H1 (cell line): ENCODE data around the gene TXNRD3. TPM values are rescaled to one million over a fixed set of nuclear protein-coding genes. Genes with fewer than 3 reads are reported as not detected.

Experiments
- CTCF ChIA-PET: fragments of 300-600 bp; sonication (Branson Sonifier 250); formaldehyde crosslinking; loops from one replicate; lab custom pipeline; 2021; ENCODE audit not compliant: partially characterized antibody; lab: Charles Lee
- POLR2A ChIA-PET: fragments of 300-600 bp; sonication (Branson Sonifier 250); formaldehyde crosslinking; loops from one replicate; lab custom pipeline; 2021; ENCODE audit warnings: inconsistent platforms; ENCODE audit not compliant: partially characterized antibody; lab: Charles Lee
- DNase-seq, 2 experiments: peaks; one replicate each; pipeline versions ENCODE4 v3.0.0 to v3.0.0-alpha.2; 2010 to 2022; ENCODE audit warnings: low spot score in 2 of 2, low read depth in 1 of 2, mixed read lengths in 1 of 2
- FAIRE-seq: peaks from 2 replicates; lab custom pipeline; 2011; peaks lifted over from hg19 to GRCh38; lab: Jason Lieb, UNC
- H2AFZ ChIP-seq: 2 replicates; pipeline ENCODE4 v1.8.1; 2012; ENCODE audit warnings: low read length, inconsistent platforms
- H2AK5ac ChIP-seq: 2 replicates; pipeline ENCODE4 v1.6.1; 2013; ENCODE audit warnings: low read depth, low read length
- H2BK120ac ChIP-seq: replicated peaks from 2 replicates; pipeline ENCODE3; 2013; ENCODE audit warnings: low read depth, low read length, inconsistent platforms
- H2BK12ac ChIP-seq: 2 replicates; pipeline ENCODE4 v1.6.1; 2013; ENCODE audit warnings: low read depth, low read length
- H2BK15ac ChIP-seq: 2 replicates; pipeline ENCODE4 v1.6.1; 2013; ENCODE audit warnings: low read length
- H2BK20ac ChIP-seq: 2 replicates; pipeline ENCODE4 v1.6.1; 2013; ENCODE audit warnings: low read length
- H2BK5ac ChIP-seq: 2 replicates; pipeline ENCODE4 v1.6.1; 2013; ENCODE audit warnings: low read depth, low read length
- H3K14ac ChIP-seq: 2 replicates; pipeline ENCODE4 v1.6.1; 2013; ENCODE audit warnings: inconsistent platforms; ENCODE audit not compliant: insufficient read length
- H3K18ac ChIP-seq: 2 replicates; pipeline ENCODE4 v1.6.1; 2013; ENCODE audit warnings: low read length; ENCODE audit errors: extremely low read depth
- H3K23ac ChIP-seq: 2 replicates; pipeline ENCODE4 v1.6.1; 2013; ENCODE audit warnings: inconsistent platforms; ENCODE audit not compliant: insufficient read length
- H3K23me2 ChIP-seq: 2 replicates; pipeline ENCODE4 v1.6.1; 2013; ENCODE audit warnings: low read depth, low read length
- H3K27ac ChIP-seq: 2 replicates; pipeline ENCODE4 v1.6.1; 2011; ENCODE audit warnings: low read depth, low read length, inconsistent platforms
- H3K27me3 ChIP-seq, 4 experiments: replicated peaks in 1 of 4; 1 replicate in 1 of 4; 2 replicates in 3 of 4; pipeline versions ENCODE4 v1.6.1 to v1.8.1; 2011 to 2013; ENCODE audit warnings: low read length in 3 of 4, mild to moderate bottlenecking in 3 of 4, inconsistent platforms in 2 of 4, mixed read lengths in 2 of 4, moderate library complexity in 1 of 4; ENCODE audit not compliant: control insufficient read depth in 3 of 4, insufficient read depth in 3 of 4; ENCODE audit errors: extremely low read depth in 1 of 4
- H3K36me3 ChIP-seq, 4 experiments: 2 replicates each; pipeline versions ENCODE4 v1.6.1 to v1.8.1; 2011 to 2013; ENCODE audit warnings: mild to moderate bottlenecking in 4 of 4, low read length in 3 of 4, moderate library complexity in 2 of 4, control low read depth in 1 of 4, inconsistent platforms in 1 of 4; ENCODE audit not compliant: insufficient read depth in 4 of 4, control insufficient read depth in 2 of 4
- H3K4ac ChIP-seq: replicated peaks from 2 replicates; pipeline ENCODE3; 2013; ENCODE audit warnings: low read length, low read depth, mixed read lengths, inconsistent platforms; ENCODE audit not compliant: insufficient read length
- H3K4me1 ChIP-seq, 4 experiments: replicated peaks in 1 of 4; 1 replicate in 1 of 4; 2 replicates in 3 of 4; pipeline versions ENCODE4 v1.6.1 to v1.8.1; 2011 to 2013; ENCODE audit warnings: low read length in 3 of 4, inconsistent platforms in 2 of 4, mixed read lengths in 1 of 4; ENCODE audit not compliant: insufficient read depth in 4 of 4, control insufficient read depth in 3 of 4
- H3K4me2 ChIP-seq, 2 experiments: 2 replicates each; pipeline versions ENCODE4 v1.6.1 to v1.8.1; 2011 to 2013; ENCODE audit warnings: low read depth in 2 of 2, low read length in 2 of 2, control low read depth in 1 of 2, inconsistent platforms in 1 of 2, mild to moderate bottlenecking in 1 of 2; ENCODE audit not compliant: insufficient read depth in 1 of 2
- H3K4me3 ChIP-seq, 4 experiments: fragments of 200-600, 300-600 bp in 1 of 4; sonication (generic), shearing (Covaris generic), sonication (Bioruptor Twin) in 1 of 4; 2 replicates each; pipeline versions ENCODE4 v1.5.1 to v1.8.1; 2011 to 2016; ENCODE audit warnings: low read length in 4 of 4, low read depth in 3 of 4, control low read depth in 2 of 4, inconsistent platforms in 2 of 4, mild to moderate bottlenecking in 2 of 4, mixed read lengths in 1 of 4, moderate library complexity in 1 of 4; ENCODE audit not compliant: insufficient read depth in 2 of 4; ENCODE audit errors: extremely low read depth in 1 of 4
- H3K56ac ChIP-seq: replicated peaks from 2 replicates; pipeline ENCODE3; 2013; ENCODE audit warnings: low read depth, mild to moderate bottlenecking, mixed read lengths, low read length, inconsistent platforms; ENCODE audit not compliant: insufficient read length
- H3K79me1 ChIP-seq: 2 replicates; pipeline ENCODE4 v1.6.1; 2013; ENCODE audit warnings: low read depth, low read length, control low read depth
- H3K79me2 ChIP-seq, 2 experiments: 2 replicates each; pipeline versions ENCODE4 v1.6.1 to v1.8.1; 2012 to 2013; ENCODE audit warnings: low read length in 2 of 2, mild to moderate bottlenecking in 2 of 2, inconsistent platforms in 1 of 2; ENCODE audit not compliant: insufficient read depth in 2 of 2, control insufficient read depth in 1 of 2
- H3K9ac ChIP-seq, 4 experiments: replicated peaks in 1 of 4; 1 replicate in 1 of 4; 2 replicates in 3 of 4; pipeline versions ENCODE4 v1.6.1 to v1.8.1; 2011 to 2013; ENCODE audit warnings: low read depth in 3 of 4, low read length in 3 of 4, control low read depth in 2 of 4, mild to moderate bottlenecking in 2 of 4, moderate library complexity in 2 of 4, inconsistent platforms in 1 of 4; ENCODE audit errors: extremely low read depth in 1 of 4
- H3K9me3 ChIP-seq, 2 experiments: 2 replicates each; pipeline versions ENCODE4 v1.6.1 to v1.8.1; 2012 to 2013; ENCODE audit warnings: mild to moderate bottlenecking in 2 of 2, moderate library complexity in 2 of 2, control low read depth in 1 of 2, inconsistent platforms in 1 of 2, low read depth in 1 of 2, low read length in 1 of 2, mixed read lengths in 1 of 2; ENCODE audit not compliant: insufficient read depth in 2 of 2
- H4K20me1 ChIP-seq, 2 experiments: replicated peaks in 1 of 2; 2 replicates each; pipeline versions ENCODE3 to v1.8.1; 2011 to 2013; ENCODE audit warnings: inconsistent platforms in 2 of 2, low read length in 2 of 2, mild to moderate bottlenecking in 1 of 2; ENCODE audit not compliant: insufficient read depth in 2 of 2, control insufficient read depth in 1 of 2
- H4K5ac ChIP-seq: 2 replicates; pipeline ENCODE4 v1.6.1; 2013; ENCODE audit warnings: low read length, low read depth, mixed read lengths, inconsistent platforms; ENCODE audit not compliant: insufficient read length
- H4K8ac ChIP-seq: 2 replicates; pipeline ENCODE4 v1.8.0; 2013; ENCODE audit warnings: mild to moderate bottlenecking, moderate library complexity, low read length, inconsistent platforms; ENCODE audit not compliant: insufficient read depth; ENCODE audit errors: extremely low read depth
- H4K91ac ChIP-seq: replicated peaks from 2 replicates; pipeline ENCODE3; 2013; ENCODE audit warnings: low read length, mixed read lengths, inconsistent platforms; ENCODE audit not compliant: insufficient read length
- CBX5 ChIP-seq: fragments of 300-800, 300-1000 bp; sonication (generic); IDR thresholded peaks from 2 replicates; pipeline ENCODE4 v1.7.1; 2016; ENCODE audit warnings: antibody characterized with exemption, low read length, low read depth
- CBX8 ChIP-seq: fragments of 300-800, 300-1000 bp; sonication (generic); IDR thresholded peaks from 2 replicates; pipeline ENCODE4 v1.7.1; 2016; ENCODE audit warnings: low read depth, low read length, borderline replicate concordance
- CEBPB ChIP-seq: IDR thresholded peaks from 2 replicates; pipeline ENCODE4 v1.6.1; 2012; ENCODE audit warnings: low read depth, low read length
- CREB1 ChIP-seq: IDR thresholded peaks from 2 replicates; pipeline ENCODE4 v1.6.1; 2012; ENCODE audit warnings: inconsistent platforms
- CTBP2 ChIP-seq: IDR thresholded peaks from 2 replicates; pipeline ENCODE4 v1.7.0; 2011; ENCODE audit warnings: borderline replicate concordance, mild to moderate bottlenecking, moderate library complexity, mixed read lengths, low read length; ENCODE audit not compliant: insufficient read depth, insufficient read length
- EP300 ChIP-seq, 2 experiments: IDR thresholded peaks; 1 replicate in 1 of 2; 2 replicates in 1 of 2; pipeline ENCODE4 v1.6.1; 2011 to 2012; ENCODE audit warnings: low read depth in 2 of 2, low read length in 2 of 2, mild to moderate bottlenecking in 2 of 2, borderline replicate concordance in 1 of 2, inconsistent platforms in 1 of 2, moderate library complexity in 1 of 2
- KDM4A ChIP-seq: IDR thresholded peaks from one replicate; pipeline ENCODE4 v1.7.1; 2012; ENCODE audit warnings: low read depth, mild to moderate bottlenecking, moderate library complexity, low read length, inconsistent platforms; ENCODE audit not compliant: severe bottlenecking
- NANOG ChIP-seq: IDR thresholded peaks from 2 replicates; pipeline ENCODE4 v1.6.1; 2011; ENCODE audit warnings: low read length, low read depth, mild to moderate bottlenecking, inconsistent platforms; ENCODE audit not compliant: insufficient read depth, poor library complexity, severe bottlenecking
- PHF8 ChIP-seq: fragments of 200-600 bp; sonication (generic); conservative IDR thresholded peaks from 2 replicates; pipeline ENCODE4 v1.7.1; 2012; ENCODE audit warnings: low read depth, mild to moderate bottlenecking, inconsistent platforms, low read length, moderate library complexity
- POLR2AphosphoS5 ChIP-seq: IDR thresholded peaks from 2 replicates; pipeline ENCODE4 v1.6.1; 2011; ENCODE audit warnings: low read depth, low read length
- RFX5 ChIP-seq: IDR thresholded peaks from 2 replicates; pipeline ENCODE4 v1.6.1; 2011; ENCODE audit warnings: low read depth, low read length, improper control_type of control experiment, borderline replicate concordance
- RNF2 ChIP-seq: fragments of 200-900, 300-1000 bp; sonication (generic); IDR thresholded peaks from 2 replicates; pipeline ENCODE4 v1.7.1; 2016; ENCODE audit warnings: borderline replicate concordance, low read depth, mild to moderate bottlenecking, antibody characterized with exemption, low read length; ENCODE audit not compliant: poor library complexity, severe bottlenecking; ENCODE audit errors: missing control alignments
- SP2 ChIP-seq: IDR thresholded peaks from 2 replicates; pipeline ENCODE4 v1.6.1; 2012; ENCODE audit warnings: mild to moderate bottlenecking, low read length, inconsistent platforms
- WGBS, 2 experiments: shearing (Covaris generic) in 1 of 2; methylation state at CpG; one replicate each; pipeline versions ENCODE4 v1.1.6 to v1.1.7; 2013 to 2015; ENCODE audit warnings: low lambda C conversion rate in 2 of 2, mixed read lengths in 2 of 2, inconsistent platforms in 1 of 2, low coverage in 1 of 2, missing lambda C conversion rate in 1 of 2; ENCODE audit not compliant: insufficient replicate concordance in 2 of 2, insufficient coverage in 1 of 2, insufficient read length in 1 of 2; ENCODE audit errors: extremely low coverage in 1 of 2, missing lambda C conversion rate in 1 of 2; 5-methylcytosine and 5-hydroxymethylcytosine counted together
- polyA plus RNA-seq, 7 experiments: library from polyadenylated mRNA; depleted of rRNA in 3 of 7; stranded (reverse) in 5 of 7; unstranded in 2 of 7; fragments of >200 nt in 5 of 7; fragments of 200-250 nt in 2 of 7; gene quantifications; 1 replicate in 5 of 7; 2 replicates in 1 of 7; 4 replicates in 1 of 7; pipeline versions ENCODE4 v1.2.1 to v1.2.3, GENCODE V29; 2011 to 2013; ENCODE audit warnings: missing spikeins in 2 of 7, mixed read lengths in 2 of 7
- total RNA-seq: library from RNA; stranded (reverse); fragmentation: NEBNext Ultra II Directional; extraction: Animal tissue kit (Norgen Biotek cat#: 25700); gene quantifications from 2 replicates; pipeline ENCODE4 v1.2.1, GENCODE V29; 2021
- TF ChIP-seq, protein P1 (sequence below): IDR thresholded peaks from 2 replicates; pipeline ENCODE4 v1.6.1; 2012; ENCODE audit warnings: inconsistent platforms

The TXNRD3 gene
- total and polyA plus RNA-seq, 2 of the 8 experiments (the other 6 are each of a cell fraction or from before 2014, with no cell fraction given) = 3.4 to 4.3 TPM

DNA sequence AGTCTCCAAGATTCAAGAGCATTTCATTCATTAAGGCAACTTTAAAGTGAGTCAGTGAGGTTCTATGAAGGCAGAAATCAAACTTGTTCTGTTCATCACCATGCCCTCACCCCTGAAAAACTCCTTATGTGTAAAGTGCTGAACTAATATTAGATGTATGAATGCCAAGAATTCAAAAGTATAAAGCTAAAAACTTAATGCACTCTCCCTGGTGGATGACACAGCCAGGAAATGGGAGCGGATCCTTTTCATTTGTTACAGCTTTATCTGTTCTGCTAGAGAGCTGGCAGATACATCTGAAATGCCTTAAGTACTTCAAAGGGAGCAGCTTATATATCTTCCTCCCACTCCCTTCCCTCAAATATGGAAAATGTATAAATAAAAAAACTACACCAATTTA is 8.2 kb downstream of the TXNRD3 start:
- no peaks in the 10 kb centered on the region for H3K36me3 ChIP-seq
- no peak overlapping the region for H2BK15ac ChIP-seq
- H4K8ac ChIP-seq = no peak overlapping the region
- H4K5ac ChIP-seq = no peak overlapping the region
- H4K20me1 ChIP-seq = peaks cover 0 to 1% of the 10 kb centered on the region in 2 experiments
- WGBS, 2 experiments = 89% methylated on average over 1 of the region's 1 CpG; no CpG with 5 or more reads in 1 of the 2 experiments
- H3K4me3 ChIP-seq = no peak overlapping the region
- no peak overlapping the region for H2BK5ac ChIP-seq
- no peaks in the 10 kb centered on the region for H3K4me1 ChIP-seq
- H3K14ac ChIP-seq = no peak overlapping the region
- POLR2A ChIA-PET = no interaction called here
- no peak overlapping the region for H2BK12ac ChIP-seq
- no peak overlapping the region for H3K4ac ChIP-seq
- CTCF ChIA-PET = no interaction called here
- H2AFZ ChIP-seq = no peak overlapping the region
- DNase-seq (no peak), FAIRE-seq (no peak)
- no peak overlapping the region for H3K9ac ChIP-seq
- no peak overlapping the region for H3K23ac ChIP-seq
- no peak overlapping the region for H3K56ac ChIP-seq
- no peaks in the 10 kb centered on the region for H3K27me3 ChIP-seq
- H3K23me2 ChIP-seq = no peaks in the 10 kb centered on the region
- no peak overlapping the region for H3K18ac ChIP-seq
- no peaks in the 10 kb centered on the region for H3K79me2 ChIP-seq
- no peak overlapping the region for H4K91ac ChIP-seq
- no peak overlapping the region for H2AK5ac ChIP-seq
- no peak overlapping the region for H3K4me2 ChIP-seq
- H2BK20ac ChIP-seq = no peak overlapping the region
- H2BK120ac ChIP-seq = no peak overlapping the region
- no peak overlapping the region for H3K27ac ChIP-seq
- no peaks in the 10 kb centered on the region for H3K9me3 ChIP-seq
- no peaks in the 10 kb centered on the region for H3K79me1 ChIP-seq
- TF ChIP-seq CTBP2 = no peak
- no peak for TF ChIP-seq CEBPB
- no peak for TF ChIP-seq CBX5
- TF ChIP-seq NANOG = no peak
- no peak for TF ChIP-seq PHF8
- TF ChIP-seq CBX8 = no peak
- TF ChIP-seq POLR2AphosphoS5 = no peak
- TF ChIP-seq RNF2 = no peak
- no peak for TF ChIP-seq RFX5
- no peak for TF ChIP-seq CREB1
- no peak for TF ChIP-seq EP300 (IDR thresholded peaks at IDR 0.05; ENCODE audit: borderline replicate concordance in 1 of 2, low read depth in 2 of 2, low read length in 2 of 2)
- TF ChIP-seq, protein P1, sequence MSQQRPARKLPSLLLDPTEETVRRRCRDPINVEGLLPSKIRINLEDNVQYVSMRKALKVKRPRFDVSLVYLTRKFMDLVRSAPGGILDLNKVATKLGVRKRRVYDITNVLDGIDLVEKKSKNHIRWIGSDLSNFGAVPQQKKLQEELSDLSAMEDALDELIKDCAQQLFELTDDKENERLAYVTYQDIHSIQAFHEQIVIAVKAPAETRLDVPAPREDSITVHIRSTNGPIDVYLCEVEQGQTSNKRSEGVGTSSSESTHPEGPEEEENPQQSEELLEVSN = no peak
- TF ChIP-seq SP2 = no peak
- TF ChIP-seq KDM4A = no peak
